Stimulated activated CD4-positive, alpha-beta T cell treated with anti-CD3 and anti-CD28 coated beads, Interleukin-4, amount 100 ng/mL, for 4 hours (primary cell): ENCODE measurements around the gene GHRL.
A peak's percentile ranks its signal among the peaks of the same experiment; 100 is the strongest.

Experiments used
- DNase-seq, 2 experiments: peaks; one replicate each; pipeline ENCODE4 v3.0.0-alpha.2; 2020

Gene GHRL

GRCh38 chr3:10294030-10294586, 1.4 kb upstream of the GHRL start:
- DNase-seq = no peak

GRCh38 chr3:10291641-10292040, 1.1 kb downstream of the GHRL start:
- no peak for DNase-seq

- DNase-seq = no peak
Observed at GRCh38 chr3:10290481-10291176, 2.1 kb downstream of the GHRL start.

GRCh38 chr3:10289787-10290355, 2.9 kb downstream of the GHRL start:
- DNase-seq = no peak

GRCh38 chr3:10289077-10289476, 3.7 kb downstream of the GHRL start:
- DNase-seq = no peak

- no peak for DNase-seq
Observed at GRCh38 chr3:10288575-10288960, 4.2 kb downstream of the GHRL start.

- no peak for DNase-seq
Observed at GRCh38 chr3:10287936-10288574, 4.7 kb downstream of the GHRL start.

- no peak for DNase-seq
Observed at GRCh38 chr3:10286596-10287295, 6.0 kb downstream of the GHRL start.

GRCh38 chr3:10286133-10286524, 6.6 kb downstream of the GHRL start:
- no peak for DNase-seq

GRCh38 chr3:10285272-10286132, 7.2 kb downstream of the GHRL start:
- DNase-seq = no peak

GRCh38 chr3:10284496-10284895, 8.3 kb downstream of the GHRL start:
- peak in 1 of 2 experiments; percentile 44 for DNase-seq

- no peak for DNase-seq
Observed at GRCh38 chr3:10283638-10284037, 9.1 kb downstream of the GHRL start.

GRCh38 chr3:10281951-10282350, 10.8 kb downstream of the GHRL start:
- peak in 1 of 2 experiments; percentile 37 for DNase-seq

GRCh38 chr3:10280571-10280970, 12.2 kb downstream of the GHRL start:
- DNase-seq = no peak

- DNase-seq = no peak
Observed at GRCh38 chr3:10280177-10280529, 12.6 kb downstream of the GHRL start.

- DNase-seq = no peak
Observed at GRCh38 chr3:10279384-10280176, 13.2 kb downstream of the GHRL start.

GRCh38 chr3:10278501-10278900, 14.2 kb downstream of the GHRL start:
- DNase-seq = no peak

- DNase-seq = no peak
Observed at GRCh38 chr3:10277115-10277625, 15.6 kb downstream of the GHRL start.

- no peak for DNase-seq
Observed at GRCh38 chr3:10274601-10275000, 18.1 kb downstream of the GHRL start.

- DNase-seq = no peak
Observed at GRCh38 chr3:10273702-10274305, 18.9 kb downstream of the GHRL start.

- DNase-seq = no peak
Observed at GRCh38 chr3:10272977-10273376, 19.8 kb downstream of the GHRL start.
